K562 (cell line): ENCODE measurements around the gene OXA1L. TPM values are rescaled to one million over a fixed set of nuclear protein-coding genes. Genes with fewer than 3 reads are reported as not detected.

Experiments used
- ATF4 ChIP-seq: fragments of 450-650 bp; formaldehyde crosslinking; IDR thresholded peaks from 2 replicates; pipeline ENCODE4 v1.4.0; 2022; ENCODE audit warnings: mild to moderate bottlenecking, moderate library complexity
- IRF2 ChIP-seq: sonication (generic); formaldehyde crosslinking; IDR thresholded peaks from 2 replicates; pipeline ENCODE4 v1.8.1; 2022; ENCODE audit warnings: mild to moderate bottlenecking, missing genetic modification reagents
- MBD1 ChIP-seq: fragments of 250-450 bp; sonication (Bioruptor Pico); IDR thresholded peaks from 2 replicates; pipeline ENCODE4 v1.8.0; 2022; ENCODE audit warnings: inconsistent platforms
- NFE2 ChIP-seq: IDR thresholded peaks from 2 replicates; pipeline ENCODE4 v1.6.1; 2014; ENCODE audit warnings: antibody characterized with exemption, low read depth
- NFE2L1 ChIP-seq: fragments of 450-650 bp; IDR thresholded peaks from 2 replicates; pipeline ENCODE4 v1.6.1; 2016; ENCODE audit warnings: missing genetic modification characterization, low read depth, mild to moderate bottlenecking, missing compliant biosample characterization, moderate library complexity, borderline replicate concordance
- POLR2A ChIP-seq: fragments of 450-650 bp; conservative IDR thresholded peaks from 2 replicates; pipeline ENCODE4 v1.6.1; 2016
- SMAD4 ChIP-seq: fragments of 250-450 bp; sonication (Bioruptor Pico); conservative IDR thresholded peaks from 2 replicates; pipeline ENCODE4 v1.8.0; 2021; ENCODE audit warnings: inconsistent platforms, mild to moderate bottlenecking, moderate library complexity
- SUPT5H ChIP-seq: fragments of 450-650 bp; IDR thresholded peaks from 2 replicates; pipeline ENCODE4 v1.6.1; 2016
- polyA plus RNA-seq, 8 experiments: library from polyadenylated mRNA; depleted of rRNA in 4 of 8; stranded (reverse) in 5 of 8; unstranded in 3 of 8; fragments of >200 nt; fragmentation: Nextera tagmentation in 2 of 8; fragmentation: Illumina TruSeq in 1 of 8; extraction: Ambion mirVana in 2 of 8; extraction: Trizol in 1 of 8; gene quantifications; 2 replicates each; pipeline versions ENCODE4 v1.2.1 to v1.2.3, GENCODE V29; 2011 to 2014; ENCODE audit warnings: inconsistent platforms in 1 of 8, missing spikeins in 1 of 8
- total RNA-seq, 7 experiments: library from RNA; depleted of rRNA in 6 of 7; stranded (reverse); fragments of >200 nt in 6 of 7; fragmentation: Illumina TruSeq in 2 of 7; extraction: Trizol in 2 of 7; gene quantifications; 2 replicates each; pipeline versions ENCODE4 v1.2.1 to v1.2.3, GENCODE V29; 2011 to 2021; ENCODE audit warnings: low replicate concordance in 1 of 7
- TF ChIP-seq, protein P1 (sequence below): fragments of 450-650 bp; IDR thresholded peaks from 2 replicates; pipeline ENCODE4 v1.6.1; 2018; ENCODE audit not compliant: partially characterized antibody
- TF ChIP-seq, protein P2 (sequence below): sonication (generic); formaldehyde crosslinking; IDR thresholded peaks from 2 replicates; pipeline ENCODE4 v1.8.1; 2023; ENCODE audit warnings: missing genetic modification reagents, mild to moderate bottlenecking, borderline replicate concordance
- TF ChIP-seq, protein P3 (sequence below): fragments of 450-650 bp; formaldehyde crosslinking; IDR thresholded peaks from 2 replicates; pipeline ENCODE4 v1.4.0; 2020; ENCODE audit warnings: mild to moderate bottlenecking, moderate library complexity
- TF ChIP-seq, protein P4 (sequence below): fragments of 250-450 bp; sonication (Bioruptor Pico); IDR thresholded peaks from 2 replicates; pipeline ENCODE4 v1.4.0; 2020; ENCODE audit warnings: borderline replicate concordance

The OXA1L gene
- total and polyA plus RNA-seq, 9 of the 15 experiments (the other 6 are each of a cell fraction or from before 2014, with no cell fraction given) = 100 to 204 (median 145) TPM

DNA sequence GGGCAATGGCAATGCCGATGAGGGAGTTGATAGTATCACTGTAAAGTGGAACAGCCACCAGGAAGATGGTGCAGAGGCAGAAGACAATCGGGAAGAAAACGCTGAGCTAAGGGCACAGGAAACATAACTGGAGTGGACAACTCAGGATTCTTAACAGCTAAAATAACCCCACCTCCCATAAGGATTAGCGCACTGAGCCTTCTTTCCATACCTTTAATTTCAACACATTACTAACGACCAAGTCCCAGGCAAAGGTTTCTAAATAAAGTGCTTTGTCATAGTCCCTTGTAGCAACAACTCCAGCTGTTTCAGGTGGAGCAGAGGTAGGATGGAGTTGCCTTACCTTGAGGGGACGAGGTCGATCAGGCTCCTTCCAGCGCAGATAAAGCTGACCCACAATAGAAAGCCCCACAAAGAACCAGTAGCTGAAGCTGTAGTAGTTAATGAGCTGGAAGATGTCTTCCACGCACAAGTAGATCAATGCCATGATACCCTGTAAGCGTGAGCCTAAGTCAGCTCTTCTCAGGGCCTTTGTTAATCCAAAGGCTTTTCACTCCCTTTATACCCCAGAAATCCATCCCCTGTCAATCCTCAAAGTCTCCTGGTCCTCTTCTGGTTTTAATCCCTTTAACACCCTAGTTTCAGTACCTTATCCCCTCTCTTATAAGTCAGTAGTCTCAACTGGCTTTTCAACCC lies 7.7 kb downstream of the OXA1L start (continued):
- TF ChIP-seq, protein P1, sequence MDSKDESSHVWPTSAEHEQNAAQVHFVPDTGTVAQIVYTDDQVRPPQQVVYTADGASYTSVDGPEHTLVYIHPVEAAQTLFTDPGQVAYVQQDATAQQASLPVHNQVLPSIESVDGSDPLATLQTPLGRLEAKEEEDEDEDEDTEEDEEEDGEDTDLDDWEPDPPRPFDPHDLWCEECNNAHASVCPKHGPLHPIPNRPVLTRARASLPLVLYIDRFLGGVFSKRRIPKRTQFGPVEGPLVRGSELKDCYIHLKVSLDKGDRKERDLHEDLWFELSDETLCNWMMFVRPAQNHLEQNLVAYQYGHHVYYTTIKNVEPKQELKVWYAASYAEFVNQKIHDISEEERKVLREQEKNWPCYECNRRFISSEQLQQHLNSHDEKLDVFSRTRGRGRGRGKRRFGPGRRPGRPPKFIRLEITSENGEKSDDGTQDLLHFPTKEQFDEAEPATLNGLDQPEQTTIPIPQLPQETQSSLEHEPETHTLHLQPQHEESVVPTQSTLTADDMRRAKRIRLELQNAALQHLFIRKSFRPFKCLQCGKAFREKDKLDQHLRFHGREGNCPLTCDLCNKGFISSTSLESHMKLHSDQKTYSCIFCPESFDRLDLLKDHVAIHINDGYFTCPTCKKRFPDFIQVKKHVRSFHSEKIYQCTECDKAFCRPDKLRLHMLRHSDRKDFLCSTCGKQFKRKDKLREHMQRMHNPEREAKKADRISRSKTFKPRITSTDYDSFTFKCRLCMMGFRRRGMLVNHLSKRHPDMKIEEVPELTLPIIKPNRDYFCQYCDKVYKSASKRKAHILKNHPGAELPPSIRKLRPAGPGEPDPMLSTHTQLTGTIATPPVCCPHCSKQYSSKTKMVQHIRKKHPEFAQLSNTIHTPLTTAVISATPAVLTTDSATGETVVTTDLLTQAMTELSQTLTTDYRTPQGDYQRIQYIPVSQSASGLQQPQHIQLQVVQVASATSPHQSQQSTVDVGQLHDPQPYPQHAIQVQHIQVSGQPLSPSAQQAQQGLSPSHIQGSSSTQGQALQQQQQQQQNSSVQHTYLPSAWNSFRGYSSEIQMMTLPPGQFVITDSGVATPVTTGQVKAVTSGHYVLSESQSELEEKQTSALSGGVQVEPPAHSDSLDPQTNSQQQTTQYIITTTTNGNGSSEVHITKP = no peak
- TF ChIP-seq SUPT5H = peak; percentile 24; the same call in 1 of the 2 replicates
- TF ChIP-seq IRF2 (CRISPR knock-in tag) = no peak
- no peak for TF ChIP-seq MBD1 (CRISPR knock-in tag)
- no peak for TF ChIP-seq ATF4 (CRISPR knock-in tag)
- TF ChIP-seq, protein P2, sequence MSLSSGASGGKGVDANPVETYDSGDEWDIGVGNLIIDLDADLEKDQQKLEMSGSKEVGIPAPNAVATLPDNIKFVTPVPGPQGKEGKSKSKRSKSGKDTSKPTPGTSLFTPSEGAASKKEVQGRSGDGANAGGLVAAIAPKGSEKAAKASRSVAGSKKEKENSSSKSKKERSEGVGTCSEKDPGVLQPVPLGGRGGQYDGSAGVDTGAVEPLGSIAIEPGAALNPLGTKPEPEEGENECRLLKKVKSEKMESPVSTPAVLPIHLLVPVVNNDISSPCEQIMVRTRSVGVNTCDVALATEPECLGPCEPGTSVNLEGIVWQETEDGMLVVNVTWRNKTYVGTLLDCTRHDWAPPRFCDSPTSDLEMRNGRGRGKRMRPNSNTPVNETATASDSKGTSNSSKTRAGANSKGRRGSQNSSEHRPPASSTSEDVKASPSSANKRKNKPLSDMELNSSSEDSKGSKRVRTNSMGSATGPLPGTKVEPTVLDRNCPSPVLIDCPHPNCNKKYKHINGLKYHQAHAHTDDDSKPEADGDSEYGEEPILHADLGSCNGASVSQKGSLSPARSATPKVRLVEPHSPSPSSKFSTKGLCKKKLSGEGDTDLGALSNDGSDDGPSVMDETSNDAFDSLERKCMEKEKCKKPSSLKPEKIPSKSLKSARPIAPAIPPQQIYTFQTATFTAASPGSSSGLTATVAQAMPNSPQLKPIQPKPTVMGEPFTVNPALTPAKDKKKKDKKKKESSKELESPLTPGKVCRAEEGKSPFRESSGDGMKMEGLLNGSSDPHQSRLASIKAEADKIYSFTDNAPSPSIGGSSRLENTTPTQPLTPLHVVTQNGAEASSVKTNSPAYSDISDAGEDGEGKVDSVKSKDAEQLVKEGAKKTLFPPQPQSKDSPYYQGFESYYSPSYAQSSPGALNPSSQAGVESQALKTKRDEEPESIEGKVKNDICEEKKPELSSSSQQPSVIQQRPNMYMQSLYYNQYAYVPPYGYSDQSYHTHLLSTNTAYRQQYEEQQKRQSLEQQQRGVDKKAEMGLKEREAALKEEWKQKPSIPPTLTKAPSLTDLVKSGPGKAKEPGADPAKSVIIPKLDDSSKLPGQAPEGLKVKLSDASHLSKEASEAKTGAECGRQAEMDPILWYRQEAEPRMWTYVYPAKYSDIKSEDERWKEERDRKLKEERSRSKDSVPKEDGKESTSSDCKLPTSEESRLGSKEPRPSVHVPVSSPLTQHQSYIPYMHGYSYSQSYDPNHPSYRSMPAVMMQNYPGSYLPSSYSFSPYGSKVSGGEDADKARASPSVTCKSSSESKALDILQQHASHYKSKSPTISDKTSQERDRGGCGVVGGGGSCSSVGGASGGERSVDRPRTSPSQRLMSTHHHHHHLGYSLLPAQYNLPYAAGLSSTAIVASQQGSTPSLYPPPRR (CRISPR knock-in tag) = no peak
- no peak for TF ChIP-seq SMAD4 (CRISPR knock-in tag)
- 0 out of 2 replicates have a peak, but pooled peaks have one; percentile 43 for TF ChIP-seq NFE2L1 (tag)
- 0 out of 2 replicates have a peak, but pooled peaks have one; percentile 22 for TF ChIP-seq NFE2
- peak; percentile 46 for TF ChIP-seq POLR2A
- TF ChIP-seq, protein P3, sequence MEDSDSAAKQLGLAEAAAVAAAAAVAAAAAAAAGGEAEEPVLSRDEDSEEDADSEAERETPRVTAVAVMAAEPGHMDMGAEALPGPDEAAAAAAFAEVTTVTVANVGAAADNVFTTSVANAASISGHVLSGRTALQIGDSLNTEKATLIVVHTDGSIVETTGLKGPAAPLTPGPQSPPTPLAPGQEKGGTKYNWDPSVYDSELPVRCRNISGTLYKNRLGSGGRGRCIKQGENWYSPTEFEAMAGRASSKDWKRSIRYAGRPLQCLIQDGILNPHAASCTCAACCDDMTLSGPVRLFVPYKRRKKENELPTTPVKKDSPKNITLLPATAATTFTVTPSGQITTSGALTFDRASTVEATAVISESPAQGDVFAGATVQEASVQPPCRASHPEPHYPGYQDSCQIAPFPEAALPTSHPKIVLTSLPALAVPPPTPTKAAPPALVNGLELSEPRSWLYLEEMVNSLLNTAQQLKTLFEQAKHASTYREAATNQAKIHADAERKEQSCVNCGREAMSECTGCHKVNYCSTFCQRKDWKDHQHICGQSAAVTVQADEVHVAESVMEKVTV (CRISPR knock-in tag) = no peak
- TF ChIP-seq, protein P4, sequence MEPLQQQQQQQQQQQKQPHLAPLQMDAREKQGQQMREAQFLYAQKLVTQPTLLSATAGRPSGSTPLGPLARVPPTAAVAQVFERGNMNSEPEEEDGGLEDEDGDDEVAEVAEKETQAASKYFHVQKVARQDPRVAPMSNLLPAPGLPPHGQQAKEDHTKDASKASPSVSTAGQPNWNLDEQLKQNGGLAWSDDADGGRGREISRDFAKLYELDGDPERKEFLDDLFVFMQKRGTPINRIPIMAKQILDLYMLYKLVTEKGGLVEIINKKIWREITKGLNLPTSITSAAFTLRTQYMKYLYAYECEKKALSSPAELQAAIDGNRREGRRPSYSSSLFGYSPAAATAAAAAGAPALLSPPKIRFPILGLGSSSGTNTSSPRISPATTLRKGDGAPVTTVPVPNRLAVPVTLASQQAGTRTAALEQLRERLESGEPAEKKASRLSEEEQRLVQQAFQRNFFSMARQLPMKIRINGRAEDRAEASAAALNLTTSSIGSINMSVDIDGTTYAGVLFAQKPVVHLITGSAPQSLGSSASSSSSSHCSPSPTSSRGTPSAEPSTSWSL (CRISPR knock-in tag) = no peak
